Measurements from ENCODE around the gene FAM3D.

- TF ChIP-seq, protein P1, sequence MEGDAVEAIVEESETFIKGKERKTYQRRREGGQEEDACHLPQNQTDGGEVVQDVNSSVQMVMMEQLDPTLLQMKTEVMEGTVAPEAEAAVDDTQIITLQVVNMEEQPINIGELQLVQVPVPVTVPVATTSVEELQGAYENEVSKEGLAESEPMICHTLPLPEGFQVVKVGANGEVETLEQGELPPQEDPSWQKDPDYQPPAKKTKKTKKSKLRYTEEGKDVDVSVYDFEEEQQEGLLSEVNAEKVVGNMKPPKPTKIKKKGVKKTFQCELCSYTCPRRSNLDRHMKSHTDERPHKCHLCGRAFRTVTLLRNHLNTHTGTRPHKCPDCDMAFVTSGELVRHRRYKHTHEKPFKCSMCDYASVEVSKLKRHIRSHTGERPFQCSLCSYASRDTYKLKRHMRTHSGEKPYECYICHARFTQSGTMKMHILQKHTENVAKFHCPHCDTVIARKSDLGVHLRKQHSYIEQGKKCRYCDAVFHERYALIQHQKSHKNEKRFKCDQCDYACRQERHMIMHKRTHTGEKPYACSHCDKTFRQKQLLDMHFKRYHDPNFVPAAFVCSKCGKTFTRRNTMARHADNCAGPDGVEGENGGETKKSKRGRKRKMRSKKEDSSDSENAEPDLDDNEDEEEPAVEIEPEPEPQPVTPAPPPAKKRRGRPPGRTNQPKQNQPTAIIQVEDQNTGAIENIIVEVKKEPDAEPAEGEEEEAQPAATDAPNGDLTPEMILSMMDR (conservative IDR thresholded peaks at IDR 0.05; ENCODE audit: low read length): no peak
- no peak for TF ChIP-seq EZH2phosphoT487 (IDR thresholded peaks at IDR 0.05; ENCODE audit: borderline replicate concordance)
These were observed 31.0 kb upstream of the FAM3D start for GRCh38 chr3:58697561-58697960.

All from Loucy (cell line).